Testis (tissue), 2 donors: ENCODE data around the gene CSTF3.

Experiments used
- CTCF ChIP-seq, 3 experiments: fragments of 450-650 bp in 2 of 3; fragments of 200-600 bp in 1 of 3; sonication (generic) in 1 of 3; IDR thresholded peaks; one replicate each; pipeline ENCODE4 v1.5.1; 2016 to 2019; ENCODE audit warnings: antibody characterized with exemption in 3 of 3, mild to moderate bottlenecking in 2 of 3, moderate library complexity in 1 of 3
- POLR2A ChIP-seq: fragments of 450-650 bp; IDR thresholded peaks from one replicate; pipeline ENCODE4 v1.6.1; 2017; ENCODE audit warnings: antibody characterized with exemption, mild to moderate bottlenecking, moderate library complexity

DNA sequence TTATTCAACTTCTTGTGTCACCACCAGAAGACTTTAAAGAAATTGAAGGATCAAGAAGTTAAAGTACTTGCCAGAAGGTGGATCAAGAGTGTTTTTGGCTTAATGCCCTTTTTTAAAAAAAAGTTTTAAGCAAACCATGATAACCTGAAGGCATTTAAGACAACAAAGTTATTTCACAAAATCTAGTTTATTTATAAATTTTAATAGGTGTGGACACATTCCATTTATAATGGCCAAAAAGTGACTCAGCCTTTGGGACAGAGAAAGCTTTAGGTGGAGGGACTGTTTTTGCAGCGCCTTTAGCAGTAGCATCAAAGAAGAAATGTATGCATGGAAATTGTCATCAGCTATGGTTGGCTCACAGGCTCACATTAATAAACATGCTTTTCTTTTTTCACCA, 104.0 kb downstream of the CSTF3 start:
- no peak for TF ChIP-seq CTCF (IDR thresholded peaks at IDR 0.05)
- no peak for TF ChIP-seq POLR2A
